Measurements from ENCODE around the gene MRPL17. TPM values are rescaled to one million over a fixed set of nuclear protein-coding genes. Genes with fewer than 3 reads are reported as not detected.
A peak's percentile ranks its signal among the peaks of the same experiment; 100 is the strongest.

Gene MRPL17
- total and polyA plus RNA-seq, 2 of the 13 experiments (the other 11 are each of a cell fraction or from before 2014, with no cell fraction given), result 59.4 to 90.0 TPM

DNA sequence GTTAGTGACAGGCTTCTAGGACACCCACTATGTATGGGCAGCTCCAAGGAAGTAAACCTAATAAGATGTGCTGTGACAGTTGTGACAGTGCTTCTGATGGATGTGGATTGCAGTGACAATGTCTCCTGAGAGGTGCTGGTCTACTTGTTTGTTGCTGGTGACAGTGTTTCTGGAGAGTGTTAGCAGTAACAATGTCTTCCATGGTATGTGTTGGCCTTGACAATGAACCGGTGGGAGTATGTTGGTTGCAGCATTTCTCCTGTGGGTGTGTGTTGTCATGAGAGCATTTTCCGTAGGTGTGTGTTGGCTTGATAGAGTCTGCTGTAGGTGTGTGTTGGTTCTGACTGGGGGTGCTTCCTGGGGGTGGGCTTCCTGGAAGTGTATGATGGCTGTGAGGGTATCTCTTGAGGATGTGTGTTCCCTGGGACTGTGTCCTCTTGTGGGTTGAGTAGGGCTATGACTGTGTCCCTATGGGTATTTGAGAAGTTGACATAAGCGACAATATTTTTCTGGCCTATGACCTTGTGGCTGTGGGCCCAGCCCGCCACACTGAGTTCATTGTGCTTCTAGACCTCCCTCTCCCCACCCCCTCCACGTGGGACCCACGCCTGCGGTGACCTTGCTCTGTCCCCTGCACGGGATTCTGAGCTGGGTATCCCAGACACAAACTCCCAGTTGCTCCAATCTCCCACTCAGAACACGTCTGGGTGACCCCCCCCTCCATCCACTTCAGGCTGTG is 28.7 kb downstream of the MRPL17 start (continued):
- TF ChIP-seq PLSCR1 (CRISPR knock-in tag; IDR thresholded peaks at IDR 0.05; ENCODE audit: borderline replicate concordance) (no peak), KDM2A (CRISPR knock-in tag; IDR thresholded peaks at IDR 0.05; ENCODE audit: borderline replicate concordance, low read depth) (0 out of 2 replicates have a peak, but pooled peaks have one; percentile 31), ZNF792 (CRISPR knock-in tag; IDR thresholded peaks at IDR 0.05) (no peak), IRF1 (CRISPR knock-in tag; IDR thresholded peaks at IDR 0.05; ENCODE audit: low read depth) (no peak), SOX13 (IDR thresholded peaks at IDR 0.05) (0 out of 2 replicates have a peak, but pooled peaks have one; percentile 39), SOX13 (CRISPR knock-in tag; conservative IDR thresholded peaks at IDR 0.05 in 1 of 2, IDR thresholded peaks at IDR 0.05 in 1 of 2) (peak in 1 of 2 experiments; percentile 74; a peak in 2 of 4 replicates), ZBTB39 (CRISPR knock-in tag; IDR thresholded peaks at IDR 0.05) (no peak), SOX5 (CRISPR knock-in tag; IDR thresholded peaks at IDR 0.05; ENCODE audit: borderline replicate concordance) (peak; percentile 27; the same call in 1 of the 2 replicates), ZNF75D (CRISPR knock-in tag; IDR thresholded peaks at IDR 0.05; ENCODE audit: borderline replicate concordance) (no peak), CBFB (CRISPR knock-in tag; IDR thresholded peaks at IDR 0.05) (peak; percentile 71; the same call in 1 of the 2 replicates), GATAD2A (CRISPR knock-in tag; IDR thresholded peaks at IDR 0.05) (peak; percentile 45; the same call in 1 of the 2 replicates), RXRB (CRISPR knock-in tag; IDR thresholded peaks at IDR 0.05; ENCODE audit: borderline replicate concordance) (peak; percentile 56; the same call in 1 of the 2 replicates), KMT2B (CRISPR knock-in tag; IDR thresholded peaks at IDR 0.05) (no peak), RFXANK (CRISPR knock-in tag; IDR thresholded peaks at IDR 0.05) (no peak), NFKBIZ (CRISPR knock-in tag; IDR thresholded peaks at IDR 0.05) (no peak), ZNF282 (IDR thresholded peaks at IDR 0.05; ENCODE audit: partially characterized antibody) (no peak), ARNT2 (CRISPR knock-in tag; IDR thresholded peaks at IDR 0.05; ENCODE audit: low read depth) (no peak), SP2 (CRISPR knock-in tag; IDR thresholded peaks at IDR 0.05) (no peak)
- TF ChIP-seq, protein P1, sequence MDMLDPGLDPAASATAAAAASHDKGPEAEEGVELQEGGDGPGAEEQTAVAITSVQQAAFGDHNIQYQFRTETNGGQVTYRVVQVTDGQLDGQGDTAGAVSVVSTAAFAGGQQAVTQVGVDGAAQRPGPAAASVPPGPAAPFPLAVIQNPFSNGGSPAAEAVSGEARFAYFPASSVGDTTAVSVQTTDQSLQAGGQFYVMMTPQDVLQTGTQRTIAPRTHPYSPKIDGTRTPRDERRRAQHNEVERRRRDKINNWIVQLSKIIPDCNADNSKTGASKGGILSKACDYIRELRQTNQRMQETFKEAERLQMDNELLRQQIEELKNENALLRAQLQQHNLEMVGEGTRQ (IDR thresholded peaks at IDR 0.05; ENCODE audit: low read depth, low read length), result no peak
- TF ChIP-seq, protein P1 (CRISPR knock-in tag; IDR thresholded peaks at IDR 0.05; ENCODE audit: borderline replicate concordance), result no peak
- TF ChIP-seq, protein P2, sequence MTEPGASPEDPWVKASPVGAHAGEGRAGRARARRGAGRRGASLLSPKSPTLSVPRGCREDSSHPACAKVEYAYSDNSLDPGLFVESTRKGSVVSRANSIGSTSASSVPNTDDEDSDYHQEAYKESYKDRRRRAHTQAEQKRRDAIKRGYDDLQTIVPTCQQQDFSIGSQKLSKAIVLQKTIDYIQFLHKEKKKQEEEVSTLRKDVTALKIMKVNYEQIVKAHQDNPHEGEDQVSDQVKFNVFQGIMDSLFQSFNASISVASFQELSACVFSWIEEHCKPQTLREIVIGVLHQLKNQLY (CRISPR knock-in tag; IDR thresholded peaks at IDR 0.05), result peak; percentile 63; the same call in 1 of the 2 replicates
- TF ChIP-seq, protein P3, sequence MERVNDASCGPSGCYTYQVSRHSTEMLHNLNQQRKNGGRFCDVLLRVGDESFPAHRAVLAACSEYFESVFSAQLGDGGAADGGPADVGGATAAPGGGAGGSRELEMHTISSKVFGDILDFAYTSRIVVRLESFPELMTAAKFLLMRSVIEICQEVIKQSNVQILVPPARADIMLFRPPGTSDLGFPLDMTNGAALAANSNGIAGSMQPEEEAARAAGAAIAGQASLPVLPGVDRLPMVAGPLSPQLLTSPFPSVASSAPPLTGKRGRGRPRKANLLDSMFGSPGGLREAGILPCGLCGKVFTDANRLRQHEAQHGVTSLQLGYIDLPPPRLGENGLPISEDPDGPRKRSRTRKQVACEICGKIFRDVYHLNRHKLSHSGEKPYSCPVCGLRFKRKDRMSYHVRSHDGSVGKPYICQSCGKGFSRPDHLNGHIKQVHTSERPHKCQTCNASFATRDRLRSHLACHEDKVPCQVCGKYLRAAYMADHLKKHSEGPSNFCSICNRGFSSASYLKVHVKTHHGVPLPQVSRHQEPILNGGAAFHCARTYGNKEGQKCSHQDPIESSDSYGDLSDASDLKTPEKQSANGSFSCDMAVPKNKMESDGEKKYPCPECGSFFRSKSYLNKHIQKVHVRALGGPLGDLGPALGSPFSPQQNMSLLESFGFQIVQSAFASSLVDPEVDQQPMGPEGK (CRISPR knock-in tag; IDR thresholded peaks at IDR 0.05), result peak; percentile 49; the same call in 1 of the 2 replicates

Measured in HepG2 (cell line).